GM23338 (cell line): ENCODE measurements around the gene CENPB. TPM values are rescaled to one million over a fixed set of nuclear protein-coding genes. Genes with fewer than 3 reads are reported as not detected.

Source experiments
- ATAC-seq: fragments of 200-7000 bp; cut with Tn5 transposase; 3 replicates; pipeline ENCODE4 v1.9.1; 2020
- DNase-seq: peaks from one replicate; pipeline ENCODE4 v3.0.0-alpha.2; 2015; ENCODE audit warnings: low spot score
- H2AFZ ChIP-seq: fragments of 200-600 bp; sonication (generic); 2 replicates; pipeline ENCODE4 v1.8.0; 2016; ENCODE audit warnings: antibody characterized with exemption, mild to moderate bottlenecking, moderate library complexity
- H3F3A ChIP-seq: fragments of 200-600 bp; sonication (generic); replicated peaks from 2 replicates; pipeline ENCODE4 v1.8.0; 2017; ENCODE audit warnings: antibody characterized with exemption, mixed run types, low read depth
- H3K27ac ChIP-seq: fragments of 200-600 bp; sonication (generic); 2 replicates; pipeline ENCODE4 v1.6.1; 2016; ENCODE audit warnings: low read depth
- H3K27me3 ChIP-seq: fragments of 200-600 bp; sonication (generic); 2 replicates; pipeline ENCODE4 v1.8.0; 2016; ENCODE audit warnings: mild to moderate bottlenecking, mixed run types, moderate library complexity; ENCODE audit not compliant: insufficient read depth
- H3K36me3 ChIP-seq: fragments of 200-600 bp; sonication (generic); 2 replicates; pipeline ENCODE4 v1.8.0; 2016; ENCODE audit warnings: mild to moderate bottlenecking; ENCODE audit not compliant: insufficient read depth
- H3K4me1 ChIP-seq: fragments of 200-600 bp; sonication (generic); 2 replicates; pipeline ENCODE4 v1.8.0; 2016; ENCODE audit warnings: mild to moderate bottlenecking, moderate library complexity; ENCODE audit not compliant: insufficient read depth
- H3K4me2 ChIP-seq: fragments of 200-600 bp; sonication (generic); 2 replicates; pipeline ENCODE4 v1.7.1; 2017; ENCODE audit warnings: mixed run types
- H3K4me3 ChIP-seq: fragments of 200-600 bp; sonication (generic); 2 replicates; pipeline ENCODE4 v1.6.1; 2016; ENCODE audit warnings: mixed run types
- H3K79me2 ChIP-seq: fragments of 200-600 bp; sonication (generic); replicated peaks from 2 replicates; pipeline ENCODE4 v1.8.0; 2017; ENCODE audit warnings: mild to moderate bottlenecking; ENCODE audit not compliant: insufficient read depth
- H3K9me2 ChIP-seq: fragments of 200-600 bp; sonication (generic); 2 replicates; pipeline ENCODE4 v1.8.0; 2017; ENCODE audit not compliant: insufficient read depth
- H4K20me1 ChIP-seq: fragments of 200-600 bp; sonication (generic); replicated peaks from 2 replicates; pipeline ENCODE4 v1.8.0; 2017; ENCODE audit warnings: mild to moderate bottlenecking; ENCODE audit not compliant: insufficient read depth
- H3K27ac Mint-ChIP-seq: 2 replicates; pipeline ENCODE4 v1.8.0; 2020; ENCODE audit warnings: inconsistent platforms, mild to moderate bottlenecking, moderate library complexity, mixed read lengths
- H3K27me3 Mint-ChIP-seq: 3 replicates; pipeline ENCODE4 v1.8.0; 2022; ENCODE audit warnings: low read depth, mild to moderate bottlenecking, moderate library complexity, mixed read lengths, inconsistent platforms; ENCODE audit not compliant: insufficient read depth, poor library complexity
- H3K36me3 Mint-ChIP-seq: 3 replicates; pipeline ENCODE4 v1.8.0; 2021; ENCODE audit warnings: low read depth, mild to moderate bottlenecking, inconsistent platforms, moderate library complexity, mixed read lengths
- H3K4me1 Mint-ChIP-seq: 3 replicates; pipeline ENCODE4 v1.8.0; 2020; ENCODE audit warnings: mild to moderate bottlenecking, inconsistent platforms, mixed read lengths
- H3K4me3 Mint-ChIP-seq: 3 replicates; pipeline ENCODE4 v1.8.0; 2021; ENCODE audit warnings: moderate library complexity, mild to moderate bottlenecking, inconsistent platforms, mixed read lengths
- H3K9me3 Mint-ChIP-seq: 3 replicates; pipeline ENCODE4 v1.8.0; 2020; ENCODE audit warnings: moderate library complexity, mild to moderate bottlenecking, inconsistent platforms, mixed read lengths
- CREB1 ChIP-seq: fragments of 250-450 bp; sonication (Bioruptor Pico); IDR thresholded peaks from 2 replicates; pipeline ENCODE4 v1.5.0; 2020; ENCODE audit warnings: low read depth, mild to moderate bottlenecking, moderate library complexity
- CTCF ChIP-seq, 2 experiments: fragments of 200-600 bp in 1 of 2; sonication (generic) in 1 of 2; conservative IDR thresholded peaks; 2 replicates each; pipeline versions ENCODE4 v1.5.1 to v1.6.1; 2016 to 2017; ENCODE audit warnings: antibody characterized with exemption in 2 of 2, low read depth in 2 of 2, mild to moderate bottlenecking in 2 of 2, moderate library complexity in 1 of 2
- EZH2 ChIP-seq: fragments of 200-600 bp; sonication (generic); IDR thresholded peaks from one replicate; pipeline ENCODE4 v1.8.0; 2017; ENCODE audit warnings: antibody characterized with exemption, mild to moderate bottlenecking, low read depth; ENCODE audit not compliant: unreplicated experiment
- JUNB ChIP-seq: IDR thresholded peaks from one replicate; pipeline ENCODE4 v1.6.1; 2016; ENCODE audit warnings: antibody characterized with exemption; ENCODE audit not compliant: unreplicated experiment
- NANOG ChIP-seq: IDR thresholded peaks from 2 replicates; pipeline ENCODE4 v1.6.1; 2016; ENCODE audit warnings: antibody characterized with exemption, borderline replicate concordance
- REST ChIP-seq: IDR thresholded peaks from one replicate; pipeline ENCODE4 v1.6.1; 2018; ENCODE audit warnings: antibody characterized with exemption; ENCODE audit not compliant: unreplicated experiment
- ZNF462 ChIP-seq: fragments of 250-450 bp; sonication (Bioruptor Pico); IDR thresholded peaks from 2 replicates; pipeline ENCODE4 v1.5.0; 2020; ENCODE audit warnings: mild to moderate bottlenecking, moderate library complexity
- polyA plus RNA-seq: library from polyadenylated mRNA; unstranded; fragments of >200 nt; fragmentation: Nextera tagmentation; extraction: Ambion mirVana; gene quantifications from 2 replicates; pipeline ENCODE4 v1.2.1, GENCODE V29; 2016
- total RNA-seq: library from RNA; depleted of rRNA; stranded (reverse); fragments of >200 nt; shearing (Covaris generic); gene quantifications from 2 replicates; pipeline ENCODE4 v1.2.3, GENCODE V29; 2014

CENPB gene
- total and polyA plus RNA-seq, 2 experiments from 2014 or later: 10.8 to 52.1 TPM

- peaks cover 49% of the 10 kb centered on the region for H3K4me1 Mint-ChIP-seq
- no peaks in the 10 kb centered on the region for H3K36me3 ChIP-seq
- TF ChIP-seq JUNB: no peak
- no peak for TF ChIP-seq NANOG
- no peak for TF ChIP-seq ZNF462
- no peak for TF ChIP-seq EZH2
- no peak for TF ChIP-seq CREB1 (CRISPR knock-in tag)
- TF ChIP-seq CTCF (conservative IDR thresholded peaks at IDR 0.05; ENCODE audit: low read depth in 2 of 2): no peak
- no peak for TF ChIP-seq REST
Measured at GRCh38 chr20:3803854-3804253, 17.3 kb upstream of the CENPB start.

More at GRCh38 chr20:3803854-3804253, 17.3 kb upstream of the CENPB start:
- H3K4me3 ChIP-seq: no peak overlapping the region
- peaks cover 22% of the 10 kb centered on the region for H3K27me3 Mint-ChIP-seq
- H3K4me1 ChIP-seq: peaks cover 35% of the 10 kb centered on the region
- no peak overlapping the region for H3K4me2 ChIP-seq
- no peak overlapping the region for H3K27ac ChIP-seq
- no peaks in the 10 kb centered on the region; the same call in 2 of the 3 replicates for H3K9me3 Mint-ChIP-seq
- no peak overlapping the region for H3K4me3 Mint-ChIP-seq
- ATAC-seq (no peak), DNase-seq (no peak)
- H3K79me2 ChIP-seq: no peaks in the 10 kb centered on the region
- peaks cover 10% of the 10 kb centered on the region for H3F3A ChIP-seq
- peaks cover 54% of the 10 kb centered on the region for H3K36me3 Mint-ChIP-seq
- H3K9me2 ChIP-seq: no peaks in the 10 kb centered on the region
- no peaks in the 10 kb centered on the region for H3K27me3 ChIP-seq
- no peaks in the 10 kb centered on the region; the same call in 1 of the 2 replicates for H4K20me1 ChIP-seq
- H2AFZ ChIP-seq: no peak overlapping the region
- no peak overlapping the region for H3K27ac Mint-ChIP-seq
